ENCODE measurements around the gene LYSET. TPM values are rescaled to one million over a fixed set of nuclear protein-coding genes. Genes with fewer than 3 reads are reported as not detected.

The LYSET gene
- total RNA-seq, 4 donors from 2014 or later: 0.51 to 21.8 (median 14.4) TPM

GRCh38 chr14:93207468-93208308, 22.6 kb downstream of the LYSET start:
- DNase-seq: peak in 1 of 2 donors; percentile 44
- no peaks in the 10 kb centered on the region for H3K36me3 ChIP-seq
- peak overlapping the region; percentile 47 to 83 for H3K27ac ChIP-seq
- TF ChIP-seq CTCF (IDR thresholded peaks at IDR 0.05) (peak in 1 of 4 experiments; percentile 3), POLR2A (IDR thresholded peaks at IDR 0.05) (no peak)
- peaks cover 0 to 5% of the 10 kb centered on the region in 2 donors for H3K4me1 ChIP-seq
- no peaks in the 10 kb centered on the region for H3K9me3 ChIP-seq
- H3K27me3 ChIP-seq: no peaks in the 10 kb centered on the region
- intact Hi-C loops (cut with DNase I; ENCODE audit: low total_unique reads): no loop called here
- peak overlapping the region; percentile 77 to 79 for H3K4me3 ChIP-seq

GRCh38 chr14:93212432-93212831, 27.3 kb downstream of the LYSET start:
- no peaks in the 10 kb centered on the region for H3K36me3 ChIP-seq
- H3K9me3 ChIP-seq: no peaks in the 10 kb centered on the region
- no peak overlapping the region for H3K27ac ChIP-seq
- peaks cover 0 to 5% of the 10 kb centered on the region in 2 donors for H3K4me1 ChIP-seq
- DNase-seq: no peak
- no peaks in the 10 kb centered on the region for H3K27me3 ChIP-seq
- TF ChIP-seq POLR2A (IDR thresholded peaks at IDR 0.05): no peak
- no peak for TF ChIP-seq CTCF (IDR thresholded peaks at IDR 0.05)
- intact Hi-C loops (cut with DNase I; ENCODE audit: low total_unique reads): no loop called here
- no peak overlapping the region for H3K4me3 ChIP-seq

DNA sequence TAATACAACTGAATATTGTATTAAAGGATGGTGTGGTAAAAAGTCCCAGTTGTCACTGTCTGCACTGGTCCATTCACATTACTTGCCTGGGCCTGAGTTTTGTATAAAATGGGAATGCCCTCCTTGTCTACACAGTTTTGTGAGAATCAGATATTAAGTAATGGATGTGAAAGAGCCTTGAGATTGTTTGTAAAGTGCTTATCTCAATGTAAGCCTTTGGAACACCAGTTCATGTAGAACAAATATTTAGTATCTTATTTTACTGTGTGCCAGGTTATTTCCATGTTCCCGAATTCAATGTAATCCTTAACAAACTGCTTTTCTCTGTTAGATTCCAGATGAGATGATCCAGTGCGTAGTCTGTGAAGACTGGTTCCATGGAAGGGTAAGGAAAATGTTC, 29.5 kb downstream of the LYSET start:
- no peaks in the 10 kb centered on the region for H3K27me3 ChIP-seq
- no peak for DNase-seq
- no peaks in the 10 kb centered on the region for H3K9me3 ChIP-seq
- intact Hi-C loops (cut with DNase I; ENCODE audit: low total_unique reads): no loop called here
- no peak overlapping the region for H3K27ac ChIP-seq
- H3K36me3 ChIP-seq: no peaks in the 10 kb centered on the region
- H3K4me3 ChIP-seq: no peak overlapping the region
- peaks cover 0 to under 1% of the 10 kb centered on the region in 2 donors for H3K4me1 ChIP-seq
- TF ChIP-seq CTCF (IDR thresholded peaks at IDR 0.05): no peak

- no peak for DNase-seq
- Histone ChIP-seq H3K27me3 (no peaks in the 10 kb centered on the region), H3K4me3 (no peak overlapping the region), H3K4me1 (no peaks in the 10 kb centered on the region), H3K36me3 (no peaks in the 10 kb centered on the region), H3K27ac (no peak overlapping the region), H3K9me3 (no peaks in the 10 kb centered on the region)
- no peak for TF ChIP-seq POLR2A (IDR thresholded peaks at IDR 0.05)
- peak in 2 of 4 experiments; percentile 14 to 24 for TF ChIP-seq CTCF (IDR thresholded peaks at IDR 0.05)
- intact Hi-C loops (cut with DNase I; ENCODE audit: low total_unique reads): no loop called here
Measured at GRCh38 chr14:93219103-93219726, 34.1 kb downstream of the LYSET start.

DNA sequence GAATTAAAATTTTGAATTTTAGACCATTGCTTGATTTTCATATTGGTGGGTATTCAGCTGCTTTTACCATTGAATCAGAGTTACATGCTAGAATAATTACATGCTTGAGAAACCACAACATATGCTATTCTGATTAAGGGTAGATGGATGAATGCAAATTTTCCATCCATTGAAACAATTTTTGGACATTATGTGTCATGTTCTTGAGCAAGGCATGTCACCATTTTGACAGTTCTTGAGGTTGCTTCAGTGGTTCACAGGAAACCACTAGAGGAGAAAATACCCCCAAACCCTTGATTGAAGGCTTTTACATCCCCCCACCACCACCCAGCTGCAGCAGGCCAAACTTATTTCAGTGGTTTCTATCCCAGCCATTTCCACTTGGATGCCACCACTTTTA, 35.4 kb downstream of the LYSET start:
- H3K36me3 ChIP-seq: no peaks in the 10 kb centered on the region
- H3K4me1 ChIP-seq: no peaks in the 10 kb centered on the region
- H3K9me3 ChIP-seq: no peaks in the 10 kb centered on the region
- no peak overlapping the region for H3K4me3 ChIP-seq
- intact Hi-C loops (cut with DNase I; ENCODE audit: low total_unique reads): no loop called here
- H3K27me3 ChIP-seq: no peaks in the 10 kb centered on the region
- no peak overlapping the region for H3K27ac ChIP-seq
- no peak for DNase-seq
- TF ChIP-seq POLR2A (IDR thresholded peaks at IDR 0.05) (no peak), CTCF (IDR thresholded peaks at IDR 0.05) (no peak)
